ENCODE data around the gene RSPH6A. TPM values are rescaled to one million over a fixed set of nuclear protein-coding genes. Genes with fewer than 3 reads are reported as not detected.

Gene RSPH6A
- total and polyA plus RNA-seq, 2 of the 13 experiments (the other 11 are each of a cell fraction or from before 2014, with no cell fraction given), result 0.07 TPM; not detected in 1

GRCh38 chr19:45769821-45770191 is 45.3 kb downstream of the RSPH6A start (continued):
- no peak for TF ChIP-seq ZSCAN9 (CRISPR knock-in tag; IDR thresholded peaks at IDR 0.05; ENCODE audit: borderline replicate concordance)
- no peak for TF ChIP-seq GABPB1 (CRISPR knock-in tag; IDR thresholded peaks at IDR 0.05)
- TF ChIP-seq ZNF12 (CRISPR knock-in tag; IDR thresholded peaks at IDR 0.05), result no peak
- TF ChIP-seq IKZF5 (CRISPR knock-in tag; IDR thresholded peaks at IDR 0.05), result no peak
- no peak for TF ChIP-seq RXRB (CRISPR knock-in tag; IDR thresholded peaks at IDR 0.05; ENCODE audit: borderline replicate concordance)
- TF ChIP-seq ZNF639 (CRISPR knock-in tag; conservative IDR thresholded peaks at IDR 0.05), result no peak
- TF ChIP-seq ZNF468 (CRISPR knock-in tag; IDR thresholded peaks at IDR 0.05), result no peak; the same call in 1 of the 2 replicates
- TF ChIP-seq MEF2D (CRISPR knock-in tag; IDR thresholded peaks at IDR 0.05), result 0 out of 2 replicates have a peak, but pooled peaks have one; percentile 25
- no peak for TF ChIP-seq KLF11 (CRISPR knock-in tag; IDR thresholded peaks at IDR 0.05)
- TF ChIP-seq ZMYM4 (CRISPR knock-in tag; IDR thresholded peaks at IDR 0.05), result no peak
- no peak for TF ChIP-seq SMAD9 (CRISPR knock-in tag; IDR thresholded peaks at IDR 0.05)
- no peak; the same call in 1 of the 2 replicates for TF ChIP-seq WIZ (CRISPR knock-in tag; IDR thresholded peaks at IDR 0.05)
- peak; percentile 43; the same call in 1 of the 2 replicates for TF ChIP-seq ZSCAN29 (CRISPR knock-in tag; conservative IDR thresholded peaks at IDR 0.05)
- TF ChIP-seq SOX13 (IDR thresholded peaks at IDR 0.05), result no peak
- TF ChIP-seq SOX13 (CRISPR knock-in tag; conservative IDR thresholded peaks at IDR 0.05 in 1 of 2, IDR thresholded peaks at IDR 0.05 in 1 of 2), result no peak
- no peak for TF ChIP-seq RXRA (CRISPR knock-in tag; IDR thresholded peaks at IDR 0.05)
- no peak for TF ChIP-seq ZNF543 (CRISPR knock-in tag; IDR thresholded peaks at IDR 0.05)
- no peak for TF ChIP-seq NCOA1 (CRISPR knock-in tag; IDR thresholded peaks at IDR 0.05)
- TF ChIP-seq ISX (CRISPR knock-in tag; conservative IDR thresholded peaks at IDR 0.05), result no peak
- TF ChIP-seq GPBP1L1 (CRISPR knock-in tag; IDR thresholded peaks at IDR 0.05), result no peak
- TF ChIP-seq ZNF432 (CRISPR knock-in tag; IDR thresholded peaks at IDR 0.05; ENCODE audit: borderline replicate concordance), result no peak
- TF ChIP-seq ZNF24 (IDR thresholded peaks at IDR 0.05), result no peak
- TF ChIP-seq SP5 (CRISPR knock-in tag; IDR thresholded peaks at IDR 0.05; ENCODE audit: borderline replicate concordance, low read depth), result no peak
- no peak for TF ChIP-seq HNF4A (CRISPR knock-in tag; IDR thresholded peaks at IDR 0.05)
- TF ChIP-seq SMARCE1 (IDR thresholded peaks at IDR 0.05; ENCODE audit: borderline replicate concordance), result no peak
- no peak for TF ChIP-seq NFATC3 (CRISPR knock-in tag; IDR thresholded peaks at IDR 0.05)
- no peak for TF ChIP-seq RFXANK (CRISPR knock-in tag; IDR thresholded peaks at IDR 0.05)
- TF ChIP-seq ZNF619 (CRISPR knock-in tag; IDR thresholded peaks at IDR 0.05), result no peak
- TF ChIP-seq ZNF276 (CRISPR knock-in tag; IDR thresholded peaks at IDR 0.05; ENCODE audit: low read depth), result no peak
- TF ChIP-seq FOXK1 (CRISPR knock-in tag; IDR thresholded peaks at IDR 0.05; ENCODE audit: borderline replicate concordance, low read depth), result no peak

All from HepG2 (cell line).